Endothelial cell of umbilical vein (primary cell): ENCODE data around the gene KLHL25. TPM values are rescaled to one million over a fixed set of nuclear protein-coding genes. Genes with fewer than 3 reads are reported as not detected.

Experiments used
- BruUV-seq: library from RNA; stranded (reverse); fragments of 400-500 nt; replicated peaks from 2 replicates; lab custom pipeline; 2021; lab: Mats Ljungman, UMichigan
- CTCF ChIA-PET: fragments of 300-600, 350-600 bp; sonication (Branson Sonifier 250); formaldehyde crosslinking; loops from one replicate; lab custom pipeline; 2021; ENCODE audit warnings: antibody characterized with exemption, inconsistent platforms; lab: Charles Lee
- POLR2A ChIA-PET: fragments of 300-600, 350-600 bp; sonication (Branson Sonifier 250); formaldehyde crosslinking; loops from one replicate; lab custom pipeline; 2021; ENCODE audit warnings: antibody characterized with exemption, inconsistent platforms; lab: Charles Lee
- DNase-seq: peaks from one replicate; pipeline ENCODE4 v3.0.0-alpha.2; 2011; ENCODE audit warnings: low read depth, low spot score
- FAIRE-seq: peaks from 2 replicates; lab custom pipeline; 2011; peaks lifted over from hg19 to GRCh38; lab: Jason Lieb, UNC
- H2AFZ ChIP-seq: 2 replicates; pipeline ENCODE4 v1.6.0; 2012; ENCODE audit warnings: low read depth, low read length, control low read depth, inconsistent platforms
- H3K27ac ChIP-seq: 2 replicates; pipeline ENCODE4 v1.5.1; 2011; ENCODE audit warnings: low read depth, mild to moderate bottlenecking, control low read depth, low read length, moderate library complexity; ENCODE audit not compliant: insufficient read depth
- H3K27me3 ChIP-seq, 2 experiments: 2 replicates each; pipeline versions ENCODE4 v1.6.0 to v1.6.1; 2011; ENCODE audit warnings: low read length in 2 of 2, mixed read lengths in 1 of 2; ENCODE audit not compliant: control insufficient read depth in 2 of 2, insufficient read depth in 2 of 2
- H3K36me3 ChIP-seq, 2 experiments: 2 replicates in 1 of 2; 3 replicates in 1 of 2; pipeline ENCODE4 v1.5.1; 2011; ENCODE audit warnings: low read length in 2 of 2, mild to moderate bottlenecking in 1 of 2, moderate library complexity in 1 of 2; ENCODE audit not compliant: control insufficient read depth in 2 of 2, insufficient read depth in 2 of 2; ENCODE audit errors: extremely low read depth in 1 of 2
- H3K4me1 ChIP-seq: 3 replicates; pipeline ENCODE4 v1.5.1; 2011; ENCODE audit warnings: mild to moderate bottlenecking, low read length; ENCODE audit not compliant: control insufficient read depth, insufficient read depth; ENCODE audit errors: extremely low read depth
- H3K4me2 ChIP-seq: 2 replicates; pipeline ENCODE4 v1.6.1; 2011; ENCODE audit warnings: low read length, control low read depth, mixed read lengths; ENCODE audit not compliant: insufficient read depth
- H3K4me3 ChIP-seq, 3 experiments: fragments of 200-600 bp in 1 of 3; sonication (generic), shearing (Covaris generic) in 1 of 3; replicated peaks in 1 of 3; 2 replicates each; pipeline ENCODE4 v1.5.1; 2011 to 2016; ENCODE audit warnings: control low read depth in 3 of 3, low read length in 3 of 3, mild to moderate bottlenecking in 2 of 3, inconsistent platforms in 1 of 3, low read depth in 1 of 3, moderate library complexity in 1 of 3; ENCODE audit not compliant: insufficient read depth in 1 of 3
- H3K79me2 ChIP-seq: 2 replicates; pipeline ENCODE4 v1.6.0; 2012; ENCODE audit warnings: low read length, inconsistent platforms; ENCODE audit not compliant: control insufficient read depth, insufficient read depth
- H3K9ac ChIP-seq: replicated peaks from 2 replicates; pipeline ENCODE3; 2011; ENCODE audit warnings: low read length, control low read depth; ENCODE audit not compliant: insufficient read depth; ENCODE audit errors: extremely low read depth
- H3K9me1 ChIP-seq: replicated peaks from 3 replicates; pipeline ENCODE4 v1.6.0; 2011; ENCODE audit warnings: mild to moderate bottlenecking, low read length; ENCODE audit not compliant: control insufficient read depth, insufficient read depth; ENCODE audit errors: extremely low read depth
- H3K9me3 ChIP-seq: replicated peaks from 2 replicates; pipeline ENCODE4 v1.5.1; 2012; ENCODE audit warnings: low read length, inconsistent platforms; ENCODE audit not compliant: control insufficient read depth, insufficient read depth
- H4K20me1 ChIP-seq: replicated peaks from 2 replicates; pipeline ENCODE3; 2011; ENCODE audit warnings: mild to moderate bottlenecking, low read length; ENCODE audit not compliant: control insufficient read depth, insufficient read depth; ENCODE audit errors: extremely low read depth
- EZH2 ChIP-seq: IDR thresholded peaks from 2 replicates; pipeline ENCODE4 v1.6.1; 2012; ENCODE audit warnings: borderline replicate concordance, low read depth, mild to moderate bottlenecking, moderate library complexity, low read length, inconsistent platforms; ENCODE audit not compliant: severe bottlenecking
- FOS ChIP-seq: IDR thresholded peaks from 2 replicates; pipeline ENCODE4 v1.6.1; 2011; ENCODE audit warnings: mild to moderate bottlenecking, low read length, moderate library complexity, borderline replicate concordance; ENCODE audit not compliant: insufficient read depth
- GATA2 ChIP-seq: IDR thresholded peaks from 2 replicates; pipeline ENCODE4 v1.7.0; 2011; ENCODE audit warnings: low read depth, mild to moderate bottlenecking, moderate library complexity, mixed read lengths, low read length; ENCODE audit not compliant: insufficient read length, insufficient read depth
- JUN ChIP-seq: IDR thresholded peaks from 2 replicates; pipeline ENCODE4 v1.6.1; 2011; ENCODE audit warnings: borderline replicate concordance, low read depth; ENCODE audit not compliant: insufficient read length, insufficient read depth
- MYC ChIP-seq: IDR thresholded peaks from one replicate; pipeline ENCODE4 v1.6.1; 2011; ENCODE audit warnings: mild to moderate bottlenecking, low read depth, low read length
- POLR2A ChIP-seq: IDR thresholded peaks from 2 replicates; pipeline ENCODE4 v1.6.1; 2012; ENCODE audit warnings: low read depth, mild to moderate bottlenecking, control low read depth, low read length
- POLR2AphosphoS5 ChIP-seq: IDR thresholded peaks from 2 replicates; pipeline ENCODE4 v1.6.1; 2012; ENCODE audit warnings: low read depth, mild to moderate bottlenecking, control low read depth, low read length, moderate library complexity; ENCODE audit not compliant: insufficient read depth
- dilution Hi-C: fragments of 300-500 bp; cut with MboI; formaldehyde crosslinking; loops from one replicate; pipeline ENCODE4 v1.15.0; 2019; ENCODE audit warnings: low sequenced_read_pairs; ENCODE audit not compliant: extremely low pct_ligation_motif_present
- intact Hi-C: fragments of 100-400 bp; cut with micrococcal nuclease; formaldehyde crosslinking; loops from one replicate; pipeline ENCODE4 v1.10.0; 2022
- polyA plus RNA-seq, 4 experiments: library from polyadenylated mRNA; depleted of rRNA in 3 of 4; stranded (reverse) in 3 of 4; unstranded in 1 of 4; fragments of >200 nt; gene quantifications; 2 replicates each; pipeline versions ENCODE4 v1.2.1 to v1.2.3, GENCODE V29; 2011 to 2012; ENCODE audit warnings: missing spikeins in 1 of 4
- total RNA-seq: library from RNA; stranded (reverse); gene quantifications from 2 replicates; pipeline ENCODE4 v1.2.3, GENCODE V29; 2021
- TF ChIP-seq, protein P1 (sequence below): IDR thresholded peaks from 2 replicates; pipeline ENCODE4 v1.6.1; 2011; ENCODE audit not compliant: insufficient read depth, insufficient read length
- TF ChIP-seq, protein P2 (sequence below), 2 donors: IDR thresholded peaks; 1 replicate in 1 of 2; 2 replicates in 1 of 2; pipeline ENCODE4 v1.5.1; 2011; ENCODE audit warnings: low read length in 2 of 2, mild to moderate bottlenecking in 2 of 2, moderate library complexity in 2 of 2, control low read depth in 1 of 2, inconsistent platforms in 1 of 2, low read depth in 1 of 2; ENCODE audit not compliant: insufficient read depth in 1 of 2; ENCODE audit errors: extremely low read depth in 1 of 2

KLHL25 gene
- total and polyA plus RNA-seq, 2 donors (not counting 3 experiments of a cell fraction or from before 2014, with no cell fraction given) = 5.4 to 6.4 TPM

DNA sequence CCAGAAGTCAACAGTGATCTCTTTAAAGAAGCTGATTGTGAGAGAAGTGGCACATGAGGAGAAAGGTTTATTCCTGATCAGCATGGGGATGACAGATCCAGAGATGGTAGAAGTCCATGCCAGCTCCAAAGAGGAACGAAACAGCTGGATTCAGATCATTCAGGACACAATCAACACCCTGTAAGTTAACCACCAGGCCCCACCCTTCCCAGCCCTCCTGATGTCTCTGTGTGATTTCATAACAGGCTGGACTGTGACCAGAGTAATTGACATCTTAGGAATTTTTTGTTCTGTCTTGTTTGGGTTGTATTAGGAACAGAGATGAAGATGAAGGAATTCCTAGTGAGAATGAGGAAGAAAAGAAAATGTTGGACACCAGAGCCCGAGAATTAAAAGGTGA is 67.7 kb downstream of the KLHL25 start:
- H3K9ac ChIP-seq = no peak overlapping the region

More for the DNA sequence above, 67.7 kb downstream of the KLHL25 start:
- ChIA-PET POLR2A (no interaction called here), CTCF (interaction anchor here (0.8 kb wide), 1 partner anchor 430 kb away, joined by 4 read pairs; no protein-coding TSS in a partner anchor)
- H3K4me2 ChIP-seq = no peak overlapping the region
- H3K27ac ChIP-seq = no peak overlapping the region
- H4K20me1 ChIP-seq = no peaks in the 10 kb centered on the region
- DNase-seq (no peak), FAIRE-seq (no peak)
- no peak overlapping the region for H2AFZ ChIP-seq
- intact Hi-C loops = no loop called here
- dilution Hi-C loops = no loop called here
- H3K27me3 ChIP-seq = no peaks in the 10 kb centered on the region
- H3K4me1 ChIP-seq = no peaks in the 10 kb centered on the region
- no peaks in the 10 kb centered on the region for H3K9me3 ChIP-seq
- TF ChIP-seq, protein P1, sequence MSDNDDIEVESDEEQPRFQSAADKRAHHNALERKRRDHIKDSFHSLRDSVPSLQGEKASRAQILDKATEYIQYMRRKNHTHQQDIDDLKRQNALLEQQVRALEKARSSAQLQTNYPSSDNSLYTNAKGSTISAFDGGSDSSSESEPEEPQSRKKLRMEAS = no peak
- TF ChIP-seq FOS (no peak), GATA2 (no peak), JUN (no peak), EZH2 (no peak), MYC (no peak), POLR2AphosphoS5 (no peak), POLR2A (no peak)
- TF ChIP-seq, protein P2, sequence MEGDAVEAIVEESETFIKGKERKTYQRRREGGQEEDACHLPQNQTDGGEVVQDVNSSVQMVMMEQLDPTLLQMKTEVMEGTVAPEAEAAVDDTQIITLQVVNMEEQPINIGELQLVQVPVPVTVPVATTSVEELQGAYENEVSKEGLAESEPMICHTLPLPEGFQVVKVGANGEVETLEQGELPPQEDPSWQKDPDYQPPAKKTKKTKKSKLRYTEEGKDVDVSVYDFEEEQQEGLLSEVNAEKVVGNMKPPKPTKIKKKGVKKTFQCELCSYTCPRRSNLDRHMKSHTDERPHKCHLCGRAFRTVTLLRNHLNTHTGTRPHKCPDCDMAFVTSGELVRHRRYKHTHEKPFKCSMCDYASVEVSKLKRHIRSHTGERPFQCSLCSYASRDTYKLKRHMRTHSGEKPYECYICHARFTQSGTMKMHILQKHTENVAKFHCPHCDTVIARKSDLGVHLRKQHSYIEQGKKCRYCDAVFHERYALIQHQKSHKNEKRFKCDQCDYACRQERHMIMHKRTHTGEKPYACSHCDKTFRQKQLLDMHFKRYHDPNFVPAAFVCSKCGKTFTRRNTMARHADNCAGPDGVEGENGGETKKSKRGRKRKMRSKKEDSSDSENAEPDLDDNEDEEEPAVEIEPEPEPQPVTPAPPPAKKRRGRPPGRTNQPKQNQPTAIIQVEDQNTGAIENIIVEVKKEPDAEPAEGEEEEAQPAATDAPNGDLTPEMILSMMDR (IDR thresholded peaks at IDR 0.05; ENCODE audit: extremely low read depth in 1 of 2, insufficient read depth in 1 of 2, low read depth in 1 of 2, low read length in 2 of 2) = no peak
- H3K79me2 ChIP-seq = no peaks in the 10 kb centered on the region
- H3K4me3 ChIP-seq = no peak overlapping the region
- peaks cover 27% of the 10 kb centered on the region in 2 experiments for H3K36me3 ChIP-seq
- no peaks in the 10 kb centered on the region for H3K9me1 ChIP-seq
- BruUV-seq = no TSS peak
